GM21717 (cell line): ENCODE results near the gene CDC23.
"Not testable (repeated sequence)": the region's sequence is repeated elsewhere in the genome, so short reads cannot be mapped to it uniquely, and the experiment has no call there.

Source experiments
- ATAC-seq: cut with Tn5 transposase; IDR thresholded peaks from one replicate; pipeline ENCODE4 v1.9.1; 2021; ENCODE audit warnings: mild to moderate bottlenecking, moderate library complexity; ENCODE audit not compliant: unreplicated experiment

CDC23 gene

DNA sequence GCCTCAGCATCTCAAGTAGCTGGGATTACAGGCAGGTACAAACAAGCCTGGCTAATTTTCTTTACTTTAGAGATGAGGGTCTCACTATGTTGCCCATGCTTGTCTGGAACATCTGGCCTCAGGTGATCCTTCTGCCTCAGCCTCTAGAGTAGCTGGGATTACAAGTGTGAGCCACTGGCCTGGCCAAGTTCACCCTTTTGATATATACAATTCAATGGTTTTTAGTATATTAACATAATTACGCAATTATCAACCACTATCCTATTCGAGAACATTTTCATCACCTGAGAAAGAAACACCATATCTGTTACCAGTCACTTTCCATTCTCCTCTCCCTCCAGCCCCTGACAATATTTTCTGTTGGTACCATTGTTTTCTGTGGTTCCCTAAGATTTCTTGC is 3.7 kb upstream of the CDC23 start:
- no peak for ATAC-seq

DNA sequence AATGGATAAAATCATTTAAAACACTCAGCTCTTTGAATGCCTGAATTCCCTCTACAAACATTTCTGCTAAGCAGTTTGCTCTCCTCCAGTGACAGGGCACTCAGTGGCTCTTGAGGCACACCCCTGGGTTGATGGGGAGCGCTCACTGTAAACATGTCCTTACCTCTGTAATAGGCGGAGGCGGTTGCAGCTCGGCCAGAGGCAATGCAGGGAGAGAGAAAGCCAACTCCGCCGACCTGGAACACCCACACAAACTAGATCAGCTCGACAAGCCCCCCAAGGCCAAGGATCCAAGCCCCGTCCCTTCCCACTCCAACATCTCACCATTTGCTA is 329 bp downstream of the CDC23 start:
- peak; percentile 22 for ATAC-seq

DNA sequence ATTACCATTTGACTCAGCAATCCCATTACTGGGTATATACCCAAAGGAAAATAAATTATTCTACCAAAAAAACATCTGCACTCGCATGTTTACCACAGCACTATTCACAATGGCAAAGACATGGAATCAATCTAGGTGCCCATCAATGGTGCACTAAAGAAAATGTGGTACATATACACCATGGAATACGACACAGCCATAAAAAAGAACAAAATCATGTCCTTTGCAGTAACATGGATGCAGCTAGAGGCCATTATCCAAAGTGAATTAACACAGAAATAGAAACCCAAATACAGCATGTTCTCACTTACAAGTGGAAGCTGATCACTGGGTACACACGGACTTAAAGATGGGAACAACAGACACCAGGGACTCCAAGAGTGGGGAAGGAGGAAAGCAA is 2.1 kb downstream of the CDC23 start:
- no peak for ATAC-seq

DNA sequence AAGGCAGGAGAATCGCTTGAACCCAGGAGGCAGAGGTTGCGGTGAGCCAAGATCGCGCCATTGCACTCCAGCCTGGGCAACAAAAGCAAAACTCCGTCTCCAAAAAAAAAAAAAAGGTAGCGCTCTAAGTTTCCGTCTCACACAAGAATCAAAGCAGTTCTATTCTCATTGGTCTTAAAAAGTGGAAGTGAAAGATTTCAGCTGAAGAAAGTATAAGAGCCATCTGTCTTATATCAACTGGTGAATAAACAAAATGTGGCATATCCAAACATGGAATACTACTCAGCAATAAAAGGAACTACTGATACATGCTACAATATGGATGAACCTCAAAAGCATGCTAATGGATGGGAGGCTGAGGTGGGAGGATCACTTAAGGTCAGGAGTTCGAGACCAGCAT is 19.3 kb downstream of the CDC23 start:
- ATAC-seq, result not testable (repeated sequence)

DNA sequence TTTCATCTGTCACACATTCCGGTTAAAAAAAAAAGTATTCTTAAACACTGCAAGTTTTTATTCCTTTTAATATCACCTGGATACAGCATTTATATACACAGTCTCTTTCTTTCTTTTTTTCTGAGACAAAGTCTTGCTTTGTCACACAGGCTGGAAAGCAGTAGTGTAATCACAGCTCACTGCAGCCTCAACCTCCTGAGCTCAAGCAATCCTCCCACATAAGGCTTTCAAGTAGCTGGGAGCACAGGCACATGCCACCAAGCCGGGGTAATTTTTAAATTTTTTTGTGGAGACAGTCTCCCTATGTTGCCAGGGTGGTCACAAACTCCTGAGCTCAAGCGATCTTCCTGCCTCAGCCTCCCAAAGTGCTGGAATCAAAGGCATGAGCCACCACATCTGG is 20.3 kb downstream of the CDC23 start:
- ATAC-seq, result no peak

DNA sequence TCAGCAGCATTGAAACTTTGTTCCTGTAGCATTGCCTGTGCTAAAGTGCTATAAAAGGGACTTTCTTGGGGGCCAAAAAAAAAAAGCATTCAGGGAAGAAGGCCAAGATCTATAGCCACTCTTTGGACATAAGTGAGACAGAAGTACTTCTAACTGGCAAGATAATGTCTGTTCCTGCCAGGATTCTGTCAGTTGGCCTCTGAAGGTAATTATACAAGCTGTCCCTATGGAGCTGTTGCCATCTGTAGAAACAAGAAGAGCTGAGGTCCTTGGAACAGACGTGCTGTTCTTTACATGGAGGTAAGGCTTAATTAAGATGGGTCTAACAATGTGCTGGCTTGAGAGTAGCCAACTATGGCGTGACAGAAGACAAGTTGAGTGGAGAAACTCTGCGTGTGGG is 24.5 kb downstream of the CDC23 start:
- no peak for ATAC-seq

DNA sequence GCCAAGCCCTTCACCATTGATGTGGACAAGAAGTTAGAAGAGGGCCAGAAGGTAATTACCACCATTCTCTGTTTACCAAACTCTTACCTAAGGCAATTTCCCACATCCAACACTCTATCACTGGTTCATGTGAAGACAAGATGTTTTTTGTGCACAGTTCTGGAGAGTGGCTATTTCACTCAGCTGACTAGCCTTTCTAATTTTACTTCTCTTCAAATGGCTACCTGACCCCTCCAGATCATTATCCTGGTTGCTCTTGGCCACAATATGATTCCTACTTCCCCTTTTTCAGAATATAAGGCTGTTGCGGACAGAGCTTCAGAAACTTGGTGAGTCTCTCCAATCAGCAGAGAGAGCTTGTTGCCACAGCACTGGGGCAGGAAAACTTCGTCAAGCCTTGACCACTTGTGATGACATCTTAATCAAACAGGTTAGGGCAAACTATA is 27.1 kb downstream of the CDC23 start:
- no peak for ATAC-seq

DNA sequence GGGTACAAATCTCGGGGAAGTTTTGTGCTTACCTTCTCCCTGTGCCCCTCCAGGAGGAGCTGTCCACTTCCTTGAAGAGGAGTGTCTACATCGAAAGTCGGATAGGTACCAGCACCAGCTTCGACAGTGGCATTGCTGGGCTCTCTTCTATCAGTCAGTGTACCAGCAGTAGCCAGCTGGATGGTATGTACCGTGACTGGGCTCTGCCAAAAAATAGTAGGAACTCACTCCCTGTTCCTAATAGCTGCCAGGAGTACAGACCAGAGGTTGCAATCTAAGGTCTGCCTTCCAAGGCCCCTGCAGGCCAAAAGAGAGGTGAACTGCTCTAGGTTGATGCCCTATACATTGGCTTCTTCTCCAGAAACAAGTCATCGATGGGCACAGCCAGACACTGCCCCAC is 30.3 kb downstream of the CDC23 start:
- no peak for ATAC-seq

DNA sequence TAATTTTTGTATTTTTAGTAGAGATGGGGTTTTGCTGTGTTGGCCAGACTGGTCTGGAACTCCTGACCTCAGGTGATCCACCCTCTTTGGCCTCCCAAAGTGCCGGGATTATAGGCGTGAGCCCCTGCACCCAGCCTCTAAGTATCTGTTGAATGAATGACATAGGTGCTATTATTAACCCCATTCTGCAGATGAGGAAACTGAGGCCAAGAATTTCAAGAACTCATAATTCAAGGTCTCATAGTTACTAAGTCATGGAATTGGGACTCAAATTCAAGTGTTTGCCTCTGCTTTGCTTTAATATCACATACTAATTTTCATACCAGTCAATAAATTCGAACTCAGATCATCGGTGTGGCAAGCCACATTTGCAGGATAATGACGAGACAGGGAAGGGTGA is 32.3 kb downstream of the CDC23 start:
- ATAC-seq, result no peak

DNA sequence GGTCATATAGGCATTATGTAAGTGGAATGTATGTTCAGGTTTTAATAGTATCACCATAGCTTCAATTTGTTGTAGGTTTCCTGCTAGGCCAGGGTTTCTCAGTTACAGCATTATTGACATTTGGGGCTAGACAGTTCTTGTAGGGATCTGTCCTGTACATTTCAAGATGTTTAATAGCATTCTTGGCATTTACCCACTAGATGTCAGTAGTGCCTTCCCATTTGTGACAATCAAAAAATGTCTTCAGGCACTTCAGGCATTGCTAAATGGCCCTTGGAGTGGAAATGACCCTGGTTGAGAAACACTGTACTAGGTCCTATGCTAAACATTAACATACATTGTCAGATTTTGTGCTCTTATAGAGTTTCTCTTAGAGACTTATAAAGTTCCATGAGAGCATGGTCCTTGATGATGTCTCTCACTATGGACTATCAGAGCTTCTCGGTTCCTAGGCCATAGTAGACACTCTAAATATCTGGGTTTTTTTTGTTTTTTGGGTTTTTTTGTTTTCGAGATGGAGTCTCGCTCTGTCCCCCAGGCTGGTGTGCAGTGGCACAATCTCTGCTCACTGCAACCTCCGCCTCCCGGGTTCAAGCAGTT is 32.8 kb downstream of the CDC23 start:
- no peak for ATAC-seq

DNA sequence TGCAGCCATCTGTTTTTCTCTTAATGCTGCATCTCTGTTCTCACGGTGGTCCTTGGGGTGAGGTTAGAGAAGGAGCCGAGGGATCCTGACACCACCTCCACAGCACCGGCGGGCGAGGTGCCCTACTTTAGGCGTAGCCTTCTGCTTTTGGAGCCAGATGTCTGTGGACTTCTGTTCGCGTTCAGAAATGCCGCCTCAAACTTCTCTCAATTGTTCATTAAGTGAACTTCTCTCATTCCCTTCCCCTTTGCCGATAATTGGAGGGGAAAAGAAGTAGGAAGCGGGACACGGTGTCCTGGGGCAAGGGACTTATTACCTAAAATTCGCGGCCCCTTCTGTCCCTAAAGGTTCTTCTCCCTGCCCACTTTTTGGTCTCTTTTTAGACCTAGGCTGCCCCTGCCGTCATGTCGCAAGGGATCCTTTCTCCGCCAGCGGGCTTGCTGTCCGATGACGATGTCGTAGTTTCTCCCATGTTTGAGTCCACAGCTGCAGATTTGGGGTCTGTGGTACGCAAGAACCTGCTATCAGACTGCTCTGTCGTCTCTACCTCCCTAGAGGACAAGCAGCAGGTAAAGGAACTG is 33.8 kb downstream of the CDC23 start:
- ATAC-seq, result no peak

DNA sequence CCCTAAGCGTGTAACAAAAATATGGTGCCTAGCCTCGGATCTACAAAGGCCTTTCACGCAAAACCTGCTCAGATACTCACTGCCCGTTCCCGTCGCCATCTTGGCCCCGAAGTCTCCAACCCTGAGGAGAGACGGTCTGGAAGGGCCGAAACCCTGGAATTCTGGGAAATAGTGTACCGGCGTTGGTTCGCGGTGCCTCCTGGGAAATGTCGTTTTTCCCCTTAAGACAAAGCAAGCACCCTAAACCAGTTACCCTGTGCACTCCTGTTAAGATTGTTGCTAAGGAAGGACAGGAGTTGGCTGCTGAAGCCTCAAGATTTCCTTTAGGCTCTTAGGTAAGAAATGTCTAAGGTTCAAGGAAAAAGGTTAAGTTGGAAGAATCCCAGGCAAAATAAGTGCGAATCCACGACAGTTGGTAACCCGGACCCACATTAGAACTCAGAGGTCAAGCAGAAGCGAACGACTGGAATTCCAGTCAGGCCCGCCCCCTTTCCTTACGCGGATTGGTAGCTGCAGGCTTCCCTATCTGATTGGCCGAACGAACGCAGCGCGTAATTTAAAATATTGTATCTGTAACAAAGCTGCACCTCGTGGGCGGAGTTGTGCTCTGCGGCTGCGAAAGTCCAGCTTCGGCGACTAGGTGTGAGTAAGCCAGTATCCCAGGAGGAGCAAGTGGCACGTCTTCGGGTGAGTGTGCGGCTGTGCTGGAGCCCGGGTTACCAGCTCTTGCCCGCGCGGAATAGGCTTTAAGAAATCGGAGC is 34.4 kb downstream of the CDC23 start, which contains the start of the genes BRD8 and KIF20A:
BRD8 (minus strand) TSS at position 115 of the 761 bp plus-strand sequence; CDS start at position 99, 16 bp downstream.
KIF20A (plus strand) TSS at position 597 of the 761 bp plus-strand sequence. CDS start 569 bp downstream, outside the sequence.
- peak; percentile 82 for ATAC-seq

DNA sequence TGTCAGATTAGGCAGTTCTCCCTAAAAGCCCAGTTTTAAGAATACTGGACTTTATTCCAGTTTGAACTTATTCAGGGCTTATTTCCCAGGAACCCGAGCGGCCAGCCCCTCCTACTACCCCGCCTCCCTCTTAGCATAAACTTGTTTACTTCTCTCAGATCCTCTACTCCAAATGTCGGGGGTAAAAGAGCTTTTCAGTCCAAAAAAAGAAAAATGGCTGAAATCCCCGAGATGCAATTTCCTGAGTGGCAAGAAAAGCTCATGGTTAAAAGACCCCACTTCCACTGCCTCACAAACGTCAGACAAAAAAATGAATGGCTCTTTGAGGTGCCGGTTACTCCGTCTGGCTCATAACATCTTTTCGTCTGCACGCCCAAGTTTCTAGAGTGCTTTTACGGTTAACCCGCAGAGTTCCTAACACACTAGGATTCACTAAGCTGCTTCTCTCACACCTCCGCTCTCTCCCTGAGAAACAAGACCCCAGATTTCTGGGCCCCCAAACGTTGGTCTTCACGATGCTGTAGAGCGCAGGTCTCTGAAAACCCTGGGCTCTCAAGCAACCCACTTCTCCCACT is 35.1 kb downstream of the CDC23 start:
- ATAC-seq, result no peak

DNA sequence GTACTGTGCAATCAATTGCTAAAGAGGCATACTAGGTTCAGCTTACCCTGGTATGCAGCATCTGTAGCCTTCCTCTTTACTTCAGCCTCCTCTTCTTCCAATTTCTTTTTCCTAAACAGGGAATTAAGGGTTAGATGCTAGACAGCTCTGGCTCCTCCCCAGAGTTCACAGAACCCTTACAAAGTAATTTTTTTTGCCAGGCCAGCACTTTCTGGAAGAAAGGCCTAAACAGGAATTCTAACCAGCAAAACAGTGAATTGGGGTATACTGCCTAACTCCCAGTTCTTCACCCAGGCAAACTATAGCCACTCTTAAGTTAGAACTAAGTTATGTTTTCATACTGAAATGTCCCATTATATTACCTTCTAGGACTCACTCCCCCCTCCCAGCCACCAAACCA is 42.8 kb downstream of the CDC23 start:
- no peak for ATAC-seq

DNA sequence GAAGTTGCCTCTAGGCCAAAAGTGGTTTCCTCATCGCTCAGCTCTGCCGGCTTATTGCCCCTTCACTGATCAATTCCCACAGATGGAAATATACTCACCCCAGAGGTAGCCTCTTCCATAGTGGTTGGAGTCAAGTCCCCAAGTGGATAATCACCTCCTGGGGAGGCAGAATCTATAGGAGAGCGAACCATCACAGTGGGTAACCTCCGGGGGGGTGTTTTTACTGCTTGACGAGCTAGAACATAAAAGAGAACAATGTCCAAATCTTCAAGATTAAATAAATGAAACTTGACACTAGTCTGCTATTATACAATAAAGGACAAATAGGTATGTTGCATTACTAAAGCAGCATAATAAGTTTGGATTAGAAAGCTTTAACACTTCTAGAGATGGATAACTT is 44.0 kb downstream of the CDC23 start:
- no peak for ATAC-seq

DNA sequence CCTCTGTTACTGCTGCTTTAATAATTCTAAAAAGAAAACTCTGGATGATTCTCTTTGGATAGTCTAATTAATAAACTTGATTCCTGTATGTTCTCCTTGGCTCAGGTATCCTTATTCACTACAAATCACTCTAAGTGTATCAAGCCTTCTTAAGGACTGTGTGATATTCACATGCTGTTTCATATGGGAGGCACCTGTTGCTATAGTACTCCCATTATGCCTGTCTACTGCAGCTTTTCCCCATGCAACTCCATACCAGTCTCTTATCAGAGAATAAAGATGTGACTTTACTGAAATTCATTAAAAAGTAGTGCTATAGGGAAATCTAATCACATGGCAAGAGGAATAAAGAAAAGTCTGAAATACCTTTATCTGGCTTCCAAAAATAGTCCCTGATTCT is 49.4 kb downstream of the CDC23 start:
- no peak for ATAC-seq

DNA sequence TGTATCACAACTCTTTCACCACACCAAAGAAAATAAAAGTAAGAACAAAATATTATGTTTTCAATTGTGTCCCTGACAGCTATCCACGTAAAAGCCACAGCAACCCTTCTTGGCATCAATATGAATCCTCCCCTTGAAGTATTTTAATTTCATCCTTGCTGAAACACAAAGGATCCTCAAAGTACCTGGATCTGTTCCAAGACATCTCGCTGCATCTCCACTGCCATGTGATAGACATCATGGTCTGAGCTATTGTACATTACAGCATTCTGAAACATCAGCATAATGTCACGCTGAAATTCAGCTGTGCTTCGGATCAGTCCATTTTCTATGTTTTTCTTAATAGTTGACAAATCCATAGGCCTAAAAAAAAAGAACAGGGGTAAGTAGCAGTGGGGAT is 52.4 kb downstream of the CDC23 start:
- no peak for ATAC-seq

DNA sequence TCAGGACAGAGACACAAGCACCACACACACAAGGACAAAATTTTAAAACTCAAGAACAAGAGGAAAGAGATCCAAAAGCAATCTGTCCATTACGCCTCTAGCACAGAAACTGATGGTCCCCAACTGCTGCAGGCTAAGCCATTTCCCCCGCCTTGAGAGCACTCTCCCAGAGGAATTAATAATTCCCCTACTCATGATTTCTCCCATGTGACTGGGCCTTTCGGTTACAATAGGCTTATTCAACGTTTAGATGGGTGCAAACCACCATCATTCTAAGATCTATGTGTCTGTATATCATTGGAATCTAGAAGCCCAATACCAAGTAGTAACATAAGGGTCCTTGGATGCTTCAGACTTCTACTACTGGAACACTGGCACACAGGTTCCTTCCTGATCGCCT is 53.5 kb downstream of the CDC23 start:
- ATAC-seq, result no peak

DNA sequence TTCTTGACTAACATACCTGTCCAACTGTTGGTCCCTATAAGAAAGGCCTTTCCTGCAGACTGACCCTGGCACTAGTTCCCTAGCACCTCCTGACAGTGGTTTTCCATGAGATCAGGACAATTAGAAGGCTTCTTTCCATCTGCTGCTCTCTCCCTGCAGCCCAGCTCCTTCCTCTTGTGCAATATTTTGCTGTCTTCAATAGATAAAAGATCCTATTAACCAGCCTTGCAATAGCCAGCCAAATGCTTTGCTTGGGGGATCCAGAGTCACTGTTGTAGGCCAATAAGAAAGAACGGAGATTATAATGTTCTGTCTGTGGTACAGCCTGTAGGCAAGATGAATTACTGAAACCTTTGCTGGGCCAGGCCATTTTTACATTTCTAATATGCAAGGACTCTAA is 55.5 kb downstream of the CDC23 start:
- ATAC-seq, result no peak

DNA sequence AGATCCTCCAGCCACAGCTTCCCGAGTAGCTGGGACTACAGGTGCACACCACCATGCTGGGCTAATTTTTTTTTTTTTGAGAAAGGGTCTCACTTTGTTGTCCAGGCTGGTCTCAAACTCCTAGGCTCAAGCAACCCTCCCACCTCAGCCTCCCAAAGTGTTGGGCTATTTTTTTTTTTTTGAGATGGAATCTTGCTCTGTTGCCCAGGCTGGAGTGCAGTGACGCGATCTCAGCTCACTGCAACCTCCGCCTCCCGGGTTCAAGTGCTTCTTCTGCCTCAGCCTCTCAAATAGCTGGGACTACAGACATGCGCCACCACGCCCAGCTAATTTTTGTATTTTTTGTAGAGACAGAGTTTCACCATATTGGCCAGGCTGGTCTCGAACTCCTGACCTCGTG is 57.1 kb downstream of the CDC23 start:
- not testable (repeated sequence) for ATAC-seq

DNA sequence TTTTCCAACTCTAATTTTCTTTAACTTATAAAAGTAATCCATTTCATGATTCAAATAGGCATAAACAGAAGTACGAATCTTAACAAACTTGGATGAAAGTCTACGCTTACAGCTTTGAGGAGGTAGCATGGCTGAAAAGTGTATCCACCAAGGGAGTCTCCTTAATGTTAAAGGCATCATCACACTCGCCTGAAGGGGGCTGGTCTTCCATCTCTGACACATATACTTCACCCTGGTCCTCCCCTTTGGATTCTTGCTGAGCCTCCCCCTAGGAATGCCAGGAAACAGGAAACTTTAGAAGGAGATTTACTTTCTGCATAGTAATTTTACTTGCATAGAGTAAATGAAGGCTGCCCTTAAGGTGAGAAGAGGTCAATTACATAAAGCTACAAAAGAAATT is 63.6 kb downstream of the CDC23 start:
- no peak for ATAC-seq

DNA sequence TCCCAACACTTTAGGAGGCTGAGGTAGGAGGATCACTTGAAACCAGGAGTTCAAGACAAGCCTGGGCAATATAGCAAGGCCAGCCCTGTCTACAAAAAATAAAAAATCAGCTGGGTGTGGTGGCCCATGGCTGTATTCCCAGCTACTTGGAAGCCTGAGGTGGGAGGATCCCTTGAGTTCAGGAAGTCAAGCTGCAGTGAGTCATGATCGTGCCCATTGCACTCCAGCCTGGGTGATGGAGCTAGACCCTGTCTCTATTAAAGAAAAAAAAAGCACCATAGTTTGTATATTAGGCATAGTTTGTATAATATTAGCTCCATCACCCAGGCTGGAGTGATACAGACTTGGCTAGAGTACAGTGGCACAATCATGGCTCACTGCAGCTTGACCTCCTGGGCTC is 64.3 kb downstream of the CDC23 start:
- ATAC-seq, result no peak
